Calu3 (cell line): ENCODE results near the gene UACA. TPM values are rescaled to one million over a fixed set of nuclear protein-coding genes. Genes with fewer than 3 reads are reported as not detected.

Source experiments
- BruUV-seq: library from RNA; stranded (reverse); fragments of 400-500 nt; replicated peaks from 2 replicates; lab custom pipeline; 2021; lab: Mats Ljungman, UMichigan
- CTCF ChIA-PET: fragments of 300-600 bp; sonication (Branson Sonifier 250); formaldehyde crosslinking; loops from one replicate; lab custom pipeline; 2022; ENCODE audit warnings: antibody characterized with exemption; lab: Charles Lee
- DNase-seq: peaks from one replicate; pipeline ENCODE4 v3.0.0; 2022
- H3K27ac Mint-ChIP-seq: one replicate; pipeline ENCODE4 v1.8.0; 2022; ENCODE audit warnings: mixed read lengths; ENCODE audit not compliant: unreplicated experiment
- H3K27me3 Mint-ChIP-seq: one replicate; pipeline ENCODE4 v1.8.0; 2022; ENCODE audit warnings: mixed read lengths; ENCODE audit not compliant: unreplicated experiment
- H3K36me3 Mint-ChIP-seq: one replicate; pipeline ENCODE4 v1.8.0; 2022; ENCODE audit warnings: mild to moderate bottlenecking, moderate library complexity, mixed read lengths; ENCODE audit not compliant: insufficient read depth, unreplicated experiment
- H3K4me1 Mint-ChIP-seq: one replicate; pipeline ENCODE4 v1.8.0; 2022; ENCODE audit warnings: mild to moderate bottlenecking, low read depth, mixed read lengths; ENCODE audit not compliant: unreplicated experiment
- H3K4me3 Mint-ChIP-seq: one replicate; pipeline ENCODE4 v1.8.0; 2022; ENCODE audit warnings: mild to moderate bottlenecking, low read depth, moderate library complexity, mixed read lengths; ENCODE audit not compliant: unreplicated experiment
- H3K9me3 Mint-ChIP-seq: one replicate; pipeline ENCODE4 v1.8.0; 2022; ENCODE audit warnings: low read depth, mixed read lengths; ENCODE audit not compliant: unreplicated experiment
- intact Hi-C: fragments of 100-400 bp; cut with micrococcal nuclease; formaldehyde crosslinking; loops from one replicate; pipeline ENCODE4 v1.10.0; 2022; ENCODE audit not compliant: unreplicated experiment
- total RNA-seq: library from RNA; stranded (reverse); gene quantifications from 2 replicates; pipeline ENCODE4 v1.2.3, GENCODE V29; 2022
- TF ChIP-seq, protein P1 (sequence below): fragments of 200-600 bp; IDR thresholded peaks from one replicate; pipeline ENCODE4 v1.8.0; 2022; ENCODE audit warnings: antibody characterized with exemption; ENCODE audit not compliant: unreplicated experiment

The UACA gene
- total RNA-seq, 1 experiment from 2014 or later = 35.5 TPM

DNA sequence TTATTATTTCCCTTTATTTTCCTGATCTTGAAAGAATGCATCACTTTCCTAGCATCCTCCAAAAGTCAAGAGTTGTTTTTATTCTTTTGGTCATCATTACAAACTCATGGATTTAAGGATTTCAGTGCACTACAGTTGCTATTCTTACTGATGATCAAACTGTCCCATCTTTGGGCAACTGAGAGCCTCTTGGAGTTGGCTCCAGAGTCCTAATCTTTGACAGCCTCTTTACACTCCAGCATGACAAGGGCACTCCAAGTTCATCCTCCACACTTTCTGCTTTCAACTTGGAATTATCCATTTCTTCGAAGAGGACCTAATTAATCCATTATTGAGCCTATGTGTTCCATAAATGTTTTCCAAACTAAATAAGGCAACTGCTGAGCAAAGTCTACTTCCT is 5.7 kb downstream of the UACA start:
- intact Hi-C loops = no loop called here
- BruUV-seq = no TSS peak
- Mint-ChIP-seq H3K4me3 (no peak overlapping the region), H3K9me3 (no peaks in the 10 kb centered on the region), H3K36me3 (peaks cover 10% of the 10 kb centered on the region), H3K4me1 (peaks cover 9% of the 10 kb centered on the region), H3K27ac (no peak overlapping the region), H3K27me3 (no peaks in the 10 kb centered on the region)
- TF ChIP-seq, protein P1, sequence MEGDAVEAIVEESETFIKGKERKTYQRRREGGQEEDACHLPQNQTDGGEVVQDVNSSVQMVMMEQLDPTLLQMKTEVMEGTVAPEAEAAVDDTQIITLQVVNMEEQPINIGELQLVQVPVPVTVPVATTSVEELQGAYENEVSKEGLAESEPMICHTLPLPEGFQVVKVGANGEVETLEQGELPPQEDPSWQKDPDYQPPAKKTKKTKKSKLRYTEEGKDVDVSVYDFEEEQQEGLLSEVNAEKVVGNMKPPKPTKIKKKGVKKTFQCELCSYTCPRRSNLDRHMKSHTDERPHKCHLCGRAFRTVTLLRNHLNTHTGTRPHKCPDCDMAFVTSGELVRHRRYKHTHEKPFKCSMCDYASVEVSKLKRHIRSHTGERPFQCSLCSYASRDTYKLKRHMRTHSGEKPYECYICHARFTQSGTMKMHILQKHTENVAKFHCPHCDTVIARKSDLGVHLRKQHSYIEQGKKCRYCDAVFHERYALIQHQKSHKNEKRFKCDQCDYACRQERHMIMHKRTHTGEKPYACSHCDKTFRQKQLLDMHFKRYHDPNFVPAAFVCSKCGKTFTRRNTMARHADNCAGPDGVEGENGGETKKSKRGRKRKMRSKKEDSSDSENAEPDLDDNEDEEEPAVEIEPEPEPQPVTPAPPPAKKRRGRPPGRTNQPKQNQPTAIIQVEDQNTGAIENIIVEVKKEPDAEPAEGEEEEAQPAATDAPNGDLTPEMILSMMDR = no peak
- CTCF ChIA-PET = interaction anchor here (1.2 to 1.3 kb wide), 2 partner anchors 13 to 117 kb away, joined by 3 to 5 read pairs; no protein-coding TSS in a partner anchor
- no peak for DNase-seq

DNA sequence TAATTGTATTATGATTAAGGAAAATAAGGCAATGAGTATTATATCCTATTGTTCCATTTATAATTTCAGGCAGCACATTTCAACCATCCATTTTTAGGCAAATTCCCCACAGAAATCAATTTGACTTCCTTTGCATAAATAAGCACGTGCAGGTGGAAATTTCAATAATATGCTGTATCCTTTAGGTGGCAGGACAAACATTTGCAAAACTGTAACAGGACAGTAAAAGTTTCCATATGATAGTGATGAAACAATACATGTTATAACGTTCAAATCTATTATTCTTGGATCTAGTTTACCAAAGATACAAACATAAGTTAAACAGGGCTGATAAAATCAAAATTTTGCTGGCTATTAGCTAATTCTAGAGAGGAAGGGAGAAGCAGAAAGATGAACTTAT is 8.5 kb downstream of the UACA start:
- no peak overlapping the region for H3K27ac Mint-ChIP-seq
- BruUV-seq = no TSS peak
- H3K4me3 Mint-ChIP-seq = no peak overlapping the region
- H3K4me1 Mint-ChIP-seq = no peaks in the 10 kb centered on the region
- CTCF ChIA-PET = interaction anchor here (1.1 kb wide), 1 partner anchor 81 kb away, joined by 4 read pairs; no protein-coding TSS in a partner anchor
- no peaks in the 10 kb centered on the region for H3K27me3 Mint-ChIP-seq
- DNase-seq = no peak
- intact Hi-C loops = no loop called here
- TF ChIP-seq, protein P1 = no peak
- no peaks in the 10 kb centered on the region for H3K36me3 Mint-ChIP-seq
- H3K9me3 Mint-ChIP-seq = no peaks in the 10 kb centered on the region

DNA sequence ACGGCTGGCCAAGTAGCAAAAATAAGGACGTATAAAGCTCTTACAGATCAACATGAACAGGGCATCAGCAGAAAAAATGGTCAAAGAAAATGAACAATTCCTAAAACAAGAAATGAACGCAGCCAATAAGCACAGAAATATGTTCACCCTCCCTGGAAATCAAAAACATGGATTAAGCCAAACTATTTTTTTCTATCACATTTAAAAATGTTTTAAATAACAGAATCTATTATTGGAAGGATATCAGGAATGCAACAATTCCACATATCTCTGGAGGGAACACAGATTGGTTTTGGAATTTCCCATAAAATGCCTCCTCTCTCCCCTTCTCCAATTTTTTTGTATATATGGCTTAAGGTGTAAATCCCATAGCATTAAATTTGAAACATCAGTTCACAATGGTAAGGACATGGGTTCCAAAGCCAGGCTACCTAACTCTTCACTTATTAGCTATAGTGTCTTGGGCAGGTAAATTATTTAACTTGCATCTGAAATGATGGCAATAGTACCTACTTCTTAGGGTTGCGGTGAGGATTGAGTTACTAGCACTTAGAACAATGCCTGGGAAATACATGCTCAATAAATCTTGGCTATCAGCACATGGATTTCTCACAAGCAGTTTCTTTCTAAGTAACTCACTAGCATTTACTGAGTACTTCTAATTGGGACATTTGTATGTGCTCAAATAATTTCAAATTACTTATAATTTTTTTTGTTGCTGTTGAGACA is 10.1 kb downstream of the UACA start:
- BruUV-seq = no TSS peak
- intact Hi-C loops = no loop called here
- no peak for DNase-seq
- Mint-ChIP-seq H3K9me3 (no peaks in the 10 kb centered on the region), H3K36me3 (no peaks in the 10 kb centered on the region), H3K27ac (no peak overlapping the region), H3K4me1 (no peaks in the 10 kb centered on the region), H3K27me3 (no peaks in the 10 kb centered on the region), H3K4me3 (no peak overlapping the region)
- CTCF ChIA-PET = no interaction called here
- TF ChIP-seq, protein P1 = no peak

DNA sequence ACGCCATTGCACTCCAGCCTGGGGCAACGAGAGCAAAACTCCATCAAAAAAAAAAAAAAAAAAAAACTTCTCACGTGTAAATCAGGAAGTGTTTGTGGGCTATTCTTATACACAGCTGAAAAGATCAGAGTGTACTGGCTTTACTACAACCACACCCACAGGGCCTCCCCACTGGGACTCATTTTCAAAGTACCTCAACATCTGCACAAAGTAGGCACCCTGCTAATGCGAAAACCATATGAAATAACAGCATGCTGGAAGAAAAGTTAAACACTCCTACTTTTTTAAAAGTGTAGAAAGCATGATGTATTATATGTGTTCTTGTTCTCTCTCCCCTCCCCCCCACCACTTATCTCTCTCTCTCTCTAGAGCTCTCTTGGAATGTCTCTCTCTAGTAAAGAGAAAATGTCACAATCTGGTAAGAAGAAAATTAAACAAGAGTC is 11.1 kb downstream of the UACA start:
- DNase-seq = no peak
- Mint-ChIP-seq H3K27me3 (no peaks in the 10 kb centered on the region), H3K4me1 (no peaks in the 10 kb centered on the region), H3K36me3 (no peaks in the 10 kb centered on the region), H3K4me3 (no peak overlapping the region), H3K9me3 (no peaks in the 10 kb centered on the region), H3K27ac (no peak overlapping the region)
- intact Hi-C loops = no loop called here
- TF ChIP-seq, protein P1 = no peak
- no TSS peak for BruUV-seq
- CTCF ChIA-PET = interaction anchor here (0.8 kb wide), 1 partner anchor 43 kb away, joined by 5 read pairs; no protein-coding TSS in a partner anchor
